IMR-90 (cell line): Measurements from ENCODE around the gene SERPINA12. TPM values are rescaled to one million over a fixed set of nuclear protein-coding genes. Genes with fewer than 3 reads are reported as not detected.

Experiments
- ATAC-seq: fragments of 200-7000 bp; cut with Tn5 transposase; 2 replicates; pipeline ENCODE4 v1.9.1; 2020; ENCODE audit warnings: low read depth, mild to moderate bottlenecking, moderate library complexity
- BruUV-seq: library from RNA; stranded (reverse); fragments of 400-500 nt; replicated peaks from 2 replicates; lab custom pipeline; 2021; lab: Mats Ljungman, UMichigan
- CTCF ChIA-PET: fragments of 300-600 bp; formaldehyde crosslinking; extraction: SDS; loops from one replicate; lab custom pipeline; 2021; ENCODE audit warnings: antibody characterized with exemption; lab: Yijun Ruan, JAX
- POLR2A ChIA-PET: fragments of 300-600 bp; sonication (Branson Sonifier 250); formaldehyde crosslinking; loops from one replicate; lab custom pipeline; 2022; ENCODE audit warnings: antibody characterized with exemption; ENCODE audit not compliant: unreplicated experiment; lab: Charles Lee
- DNase-seq: peaks from one replicate; pipeline ENCODE4 v3.0.0; 2013
- H2AFZ ChIP-seq: replicated peaks from 2 replicates; pipeline ENCODE3; 2013; ENCODE audit warnings: low read length, mild to moderate bottlenecking; ENCODE audit not compliant: poor library complexity
- H2AK5ac ChIP-seq: 2 replicates; pipeline ENCODE4 v1.6.1; 2013; ENCODE audit warnings: low read depth, low read length, inconsistent platforms
- H2AK9ac ChIP-seq: replicated peaks from 2 replicates; pipeline ENCODE3; 2013; ENCODE audit warnings: mild to moderate bottlenecking, low read depth, low read length, moderate library complexity; ENCODE audit not compliant: poor library complexity
- H2BK120ac ChIP-seq: 2 replicates; pipeline ENCODE4 v1.6.1; 2013; ENCODE audit warnings: low read depth, low read length, inconsistent platforms
- H2BK15ac ChIP-seq: 3 replicates; pipeline ENCODE4 v1.6.1; 2013; ENCODE audit warnings: low read depth, low read length, inconsistent platforms
- H2BK20ac ChIP-seq: 2 replicates; pipeline ENCODE4 v1.6.1; 2013; ENCODE audit warnings: low read depth, mild to moderate bottlenecking, inconsistent platforms, low read length, moderate library complexity
- H2BK5ac ChIP-seq: 2 replicates; pipeline ENCODE4 v1.6.1; 2013; ENCODE audit warnings: mild to moderate bottlenecking, low read depth, low read length, inconsistent platforms; ENCODE audit not compliant: poor library complexity, severe bottlenecking
- H3K14ac ChIP-seq: replicated peaks from 2 replicates; pipeline ENCODE4 v1.6.1; 2013; ENCODE audit warnings: low read depth, low read length, inconsistent platforms
- H3K18ac ChIP-seq: 2 replicates; pipeline ENCODE4 v1.6.1; 2013; ENCODE audit warnings: low read depth, low read length, control low read depth
- H3K23ac ChIP-seq: 2 replicates; pipeline ENCODE4 v1.6.1; 2013; ENCODE audit warnings: low read depth, low read length, inconsistent platforms
- H3K27ac ChIP-seq: 2 replicates; pipeline ENCODE4 v1.5.1; 2013; ENCODE audit warnings: mild to moderate bottlenecking, control low read depth, low read length; ENCODE audit not compliant: insufficient read depth
- H3K27me3 ChIP-seq: 2 replicates; pipeline ENCODE4 v1.6.1; 2013; ENCODE audit warnings: low read length; ENCODE audit not compliant: control insufficient read depth, insufficient read depth
- H3K36me3 ChIP-seq: 2 replicates; pipeline ENCODE4 v1.6.1; 2013; ENCODE audit warnings: low read length, mixed read lengths; ENCODE audit not compliant: control insufficient read depth, insufficient read depth
- H3K4ac ChIP-seq: 2 replicates; pipeline ENCODE4 v1.6.1; 2013; ENCODE audit warnings: low read depth, low read length, inconsistent platforms
- H3K4me1 ChIP-seq: 2 replicates; pipeline ENCODE4 v1.6.1; 2013; ENCODE audit warnings: low read length, mixed read lengths; ENCODE audit not compliant: control insufficient read depth, insufficient read depth
- H3K4me2 ChIP-seq: 2 replicates; pipeline ENCODE4 v1.6.1; 2013; ENCODE audit warnings: low read depth, mild to moderate bottlenecking, control low read depth, low read length, moderate library complexity
- H3K4me3 ChIP-seq: 2 replicates; pipeline ENCODE4 v1.5.1; 2013; ENCODE audit warnings: low read depth, mild to moderate bottlenecking, control low read depth, low read length, moderate library complexity; ENCODE audit not compliant: insufficient read depth
- H3K56ac ChIP-seq: 2 replicates; pipeline ENCODE4 v1.6.1; 2013; ENCODE audit warnings: low read length, inconsistent platforms; ENCODE audit not compliant: insufficient read depth; ENCODE audit errors: extremely low read depth
- H3K79me1 ChIP-seq, 2 experiments: 2 replicates each; pipeline ENCODE4 v1.6.1; 2013; ENCODE audit warnings: low read length in 2 of 2, inconsistent platforms in 1 of 2, low read depth in 1 of 2
- H3K9ac ChIP-seq: 2 replicates; pipeline ENCODE4 v1.6.1; 2013; ENCODE audit warnings: low read depth, low read length, control low read depth
- H3K9me1 ChIP-seq: 2 replicates; pipeline ENCODE4 v1.6.1; 2013; ENCODE audit warnings: low read length, inconsistent platforms; ENCODE audit not compliant: insufficient read depth
- H3K9me3 ChIP-seq: 2 replicates; pipeline ENCODE4 v1.6.1; 2013; ENCODE audit warnings: low read length; ENCODE audit not compliant: control insufficient read depth, insufficient read depth
- H4K20me1 ChIP-seq: 2 replicates; pipeline ENCODE4 v1.6.1; 2013; ENCODE audit warnings: low read length, inconsistent platforms; ENCODE audit not compliant: insufficient read depth
- H4K5ac ChIP-seq: 2 replicates; pipeline ENCODE4 v1.6.1; 2013; ENCODE audit warnings: mild to moderate bottlenecking, low read depth, low read length, control low read depth
- H4K8ac ChIP-seq, 2 experiments: 2 replicates each; pipeline ENCODE4 v1.6.1; 2013; ENCODE audit warnings: low read depth in 2 of 2, low read length in 2 of 2, control low read depth in 1 of 2, inconsistent platforms in 1 of 2
- H4K91ac ChIP-seq: 2 replicates; pipeline ENCODE4 v1.6.1; 2013; ENCODE audit warnings: low read depth, low read length, inconsistent platforms; ENCODE audit not compliant: insufficient read depth
- BHLHE40 ChIP-seq: fragments of 150-350 bp; IDR thresholded peaks from 2 replicates; pipeline ENCODE4 v1.6.1; 2016; ENCODE audit warnings: mild to moderate bottlenecking, low read depth, low read length
- CEBPB ChIP-seq: IDR thresholded peaks from 2 replicates; pipeline ENCODE4 v1.6.1; 2012; ENCODE audit warnings: low read depth, low read length, improper control_type of control experiment
- CHD1 ChIP-seq: IDR thresholded peaks from 2 replicates; pipeline ENCODE4 v1.6.1; 2012; ENCODE audit warnings: low read depth, low read length, improper control_type of control experiment
- FOS ChIP-seq: fragments of 150-350 bp; IDR thresholded peaks from 2 replicates; pipeline ENCODE4 v1.6.1; 2016; ENCODE audit warnings: low read depth, low read length
- MAFK ChIP-seq: IDR thresholded peaks from 2 replicates; pipeline ENCODE4 v1.6.1; 2012; ENCODE audit warnings: low read depth, low read length, improper control_type of control experiment
- MAZ ChIP-seq: IDR thresholded peaks from 2 replicates; pipeline ENCODE4 v1.6.1; 2012; ENCODE audit warnings: low read depth, mild to moderate bottlenecking, low read length, improper control_type of control experiment, moderate library complexity, borderline replicate concordance
- MXI1 ChIP-seq: IDR thresholded peaks from 2 replicates; pipeline ENCODE4 v1.6.1; 2012; ENCODE audit warnings: low read depth, mild to moderate bottlenecking, low read length, moderate library complexity, borderline replicate concordance
- NFE2L2 ChIP-seq: fragments of 150-350 bp; IDR thresholded peaks from 2 replicates; pipeline ENCODE4 v1.6.1; 2016; ENCODE audit warnings: low read depth, mild to moderate bottlenecking, low read length
- POLR2A ChIP-seq: IDR thresholded peaks from 2 replicates; pipeline ENCODE4 v1.6.1; 2012; ENCODE audit warnings: mild to moderate bottlenecking, low read depth, low read length
- RAD21 ChIP-seq: IDR thresholded peaks from 2 replicates; pipeline ENCODE4 v1.6.1; 2012; ENCODE audit warnings: low read length, improper control_type of control experiment
- RCOR1 ChIP-seq: IDR thresholded peaks from 2 replicates; pipeline ENCODE4 v1.6.1; 2012; ENCODE audit warnings: mild to moderate bottlenecking, low read length, improper control_type of control experiment; ENCODE audit not compliant: insufficient replicate concordance
- RFX5 ChIP-seq: IDR thresholded peaks from 2 replicates; pipeline ENCODE4 v1.8.0; 2012; ENCODE audit warnings: low read depth, mild to moderate bottlenecking, low read length, moderate library complexity
- SMC3 ChIP-seq: fragments of 150-350 bp; IDR thresholded peaks from 2 replicates; pipeline ENCODE4 v1.6.1; 2016; ENCODE audit warnings: low read depth, mild to moderate bottlenecking, antibody characterized with exemption, low read length, moderate library complexity
- WGBS, 2 experiments: methylation state at CpG; one replicate each; pipeline versions ENCODE4 v1.1.5 to v1.1.7; 2013; ENCODE audit warnings: missing lambda C conversion rate in 2 of 2; ENCODE audit not compliant: insufficient read length in 1 of 2; ENCODE audit errors: extremely low coverage in 2 of 2; 5-methylcytosine and 5-hydroxymethylcytosine counted together
- dilution Hi-C: fragments of 300-500 bp; cut with HindIII; formaldehyde crosslinking; loops from one replicate; pipeline ENCODE4 v1.14.3; 2018; ENCODE audit warnings: low sequenced_read_pairs; ENCODE audit not compliant: unreplicated experiment
- in situ Hi-C: fragments of 300-500 bp; cut with MboI; formaldehyde crosslinking; loops from 3 replicates; pipeline ENCODE4 v1.14.3; 2019; ENCODE audit warnings: low sequenced_read_pairs, inconsistent platforms, mixed read lengths
- intact Hi-C: fragments of 100-400 bp; cut with micrococcal nuclease; formaldehyde crosslinking; loops from 2 replicates; pipeline ENCODE4 v1.10.0; 2022
- polyA plus RNA-seq, 3 experiments: library from polyadenylated mRNA; depleted of rRNA; stranded (reverse); fragments of >200 nt; gene quantifications; 2 replicates each; pipeline ENCODE4 v1.2.3, GENCODE V29; 2012; ENCODE audit warnings: low replicate concordance in 1 of 3
- total RNA-seq: library from RNA; depleted of rRNA; stranded (reverse); fragments of >200 nt; gene quantifications from 2 replicates; pipeline ENCODE4 v1.2.3, GENCODE V29; 2012
- TF ChIP-seq, protein P1 (sequence below): fragments of 150-350 bp; IDR thresholded peaks from 2 replicates; pipeline ENCODE4 v1.6.1; 2016; ENCODE audit warnings: low read depth, mild to moderate bottlenecking, low read length, moderate library complexity, borderline replicate concordance
- TF ChIP-seq, protein P2 (sequence below): fragments of 150-350 bp; IDR thresholded peaks from 2 replicates; pipeline ENCODE4 v1.6.1; 2017; ENCODE audit warnings: mild to moderate bottlenecking, antibody characterized with exemption, low read length, low read depth
- TF ChIP-seq, protein P3 (sequence below): conservative IDR thresholded peaks from 2 replicates; pipeline ENCODE4 v1.5.1; 2012; ENCODE audit warnings: mild to moderate bottlenecking, low read depth, low read length, improper control_type of control experiment

The SERPINA12 gene
- total and polyA plus RNA-seq, 2 of the 4 experiments (the other 2 are of a cell fraction), result not detected

DNA sequence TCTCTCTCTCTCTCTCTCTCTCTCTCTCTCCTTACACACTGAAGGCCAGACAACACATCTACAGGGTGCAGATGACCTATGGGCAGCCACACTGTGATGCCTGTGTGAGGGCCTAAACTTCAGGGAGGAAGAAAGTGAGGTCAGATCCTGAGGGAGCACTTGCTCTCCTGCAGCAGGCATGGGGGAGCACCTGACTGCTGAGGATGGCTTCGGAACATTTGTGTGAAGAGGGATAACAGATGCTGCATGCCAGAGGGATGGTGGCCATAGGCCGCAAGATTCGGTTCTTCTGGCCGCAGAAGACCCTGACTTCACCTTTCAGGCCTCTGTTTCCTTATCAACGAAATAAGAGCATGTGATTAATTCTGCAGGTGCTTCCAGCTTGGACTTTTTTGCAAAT, 45.0 kb downstream of the SERPINA12 start:
- no peak overlapping the region for H2BK5ac ChIP-seq
- no peaks in the 10 kb centered on the region for H3K36me3 ChIP-seq
- intact Hi-C loops, result no loop called here
- no peak overlapping the region for H2BK20ac ChIP-seq
- H3K56ac ChIP-seq, result no peak overlapping the region
- H2BK15ac ChIP-seq, result no peak overlapping the region
- BruUV-seq, result no TSS peak
- no peak overlapping the region for H3K23ac ChIP-seq
- H3K4ac ChIP-seq, result no peak overlapping the region
- no peak overlapping the region for H4K5ac ChIP-seq
- H3K4me1 ChIP-seq, result no peaks in the 10 kb centered on the region
- no peaks in the 10 kb centered on the region for H3K9me1 ChIP-seq
- no peak overlapping the region for H3K27ac ChIP-seq
- no peak overlapping the region for H3K18ac ChIP-seq
- no peak overlapping the region for H2BK120ac ChIP-seq
- no peak for TF ChIP-seq POLR2A
- no peak for TF ChIP-seq RAD21
- no peak for TF ChIP-seq RCOR1
- TF ChIP-seq CHD1, result no peak
- no peak for TF ChIP-seq CEBPB
- TF ChIP-seq BHLHE40, result no peak
- no peak for TF ChIP-seq MAFK
- no peak for TF ChIP-seq RFX5
- no peak for TF ChIP-seq MXI1
- TF ChIP-seq, protein P1, sequence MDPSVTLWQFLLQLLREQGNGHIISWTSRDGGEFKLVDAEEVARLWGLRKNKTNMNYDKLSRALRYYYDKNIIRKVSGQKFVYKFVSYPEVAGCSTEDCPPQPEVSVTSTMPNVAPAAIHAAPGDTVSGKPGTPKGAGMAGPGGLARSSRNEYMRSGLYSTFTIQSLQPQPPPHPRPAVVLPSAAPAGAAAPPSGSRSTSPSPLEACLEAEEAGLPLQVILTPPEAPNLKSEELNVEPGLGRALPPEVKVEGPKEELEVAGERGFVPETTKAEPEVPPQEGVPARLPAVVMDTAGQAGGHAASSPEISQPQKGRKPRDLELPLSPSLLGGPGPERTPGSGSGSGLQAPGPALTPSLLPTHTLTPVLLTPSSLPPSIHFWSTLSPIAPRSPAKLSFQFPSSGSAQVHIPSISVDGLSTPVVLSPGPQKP, result no peak
- TF ChIP-seq, protein P2, sequence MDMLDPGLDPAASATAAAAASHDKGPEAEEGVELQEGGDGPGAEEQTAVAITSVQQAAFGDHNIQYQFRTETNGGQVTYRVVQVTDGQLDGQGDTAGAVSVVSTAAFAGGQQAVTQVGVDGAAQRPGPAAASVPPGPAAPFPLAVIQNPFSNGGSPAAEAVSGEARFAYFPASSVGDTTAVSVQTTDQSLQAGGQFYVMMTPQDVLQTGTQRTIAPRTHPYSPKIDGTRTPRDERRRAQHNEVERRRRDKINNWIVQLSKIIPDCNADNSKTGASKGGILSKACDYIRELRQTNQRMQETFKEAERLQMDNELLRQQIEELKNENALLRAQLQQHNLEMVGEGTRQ, result no peak
- TF ChIP-seq FOS, result no peak
- TF ChIP-seq, protein P3, sequence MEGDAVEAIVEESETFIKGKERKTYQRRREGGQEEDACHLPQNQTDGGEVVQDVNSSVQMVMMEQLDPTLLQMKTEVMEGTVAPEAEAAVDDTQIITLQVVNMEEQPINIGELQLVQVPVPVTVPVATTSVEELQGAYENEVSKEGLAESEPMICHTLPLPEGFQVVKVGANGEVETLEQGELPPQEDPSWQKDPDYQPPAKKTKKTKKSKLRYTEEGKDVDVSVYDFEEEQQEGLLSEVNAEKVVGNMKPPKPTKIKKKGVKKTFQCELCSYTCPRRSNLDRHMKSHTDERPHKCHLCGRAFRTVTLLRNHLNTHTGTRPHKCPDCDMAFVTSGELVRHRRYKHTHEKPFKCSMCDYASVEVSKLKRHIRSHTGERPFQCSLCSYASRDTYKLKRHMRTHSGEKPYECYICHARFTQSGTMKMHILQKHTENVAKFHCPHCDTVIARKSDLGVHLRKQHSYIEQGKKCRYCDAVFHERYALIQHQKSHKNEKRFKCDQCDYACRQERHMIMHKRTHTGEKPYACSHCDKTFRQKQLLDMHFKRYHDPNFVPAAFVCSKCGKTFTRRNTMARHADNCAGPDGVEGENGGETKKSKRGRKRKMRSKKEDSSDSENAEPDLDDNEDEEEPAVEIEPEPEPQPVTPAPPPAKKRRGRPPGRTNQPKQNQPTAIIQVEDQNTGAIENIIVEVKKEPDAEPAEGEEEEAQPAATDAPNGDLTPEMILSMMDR, result no peak
- TF ChIP-seq NFE2L2, result no peak
- TF ChIP-seq SMC3, result no peak
- TF ChIP-seq MAZ, result no peak
- H3K79me1 ChIP-seq, result no peaks in the 10 kb centered on the region
- H3K27me3 ChIP-seq, result no peaks in the 10 kb centered on the region
- no peak overlapping the region for H3K9ac ChIP-seq
- POLR2A ChIA-PET, result no interaction called here
- no peak for ATAC-seq
- H3K4me3 ChIP-seq, result no peak overlapping the region
- H3K14ac ChIP-seq, result no peak overlapping the region
- H2AK5ac ChIP-seq, result no peak overlapping the region
- WGBS, 2 experiments, result 40% methylated on average over 1 of the region's 5 CpGs; no CpG with 5 or more reads in 1 of the 2 experiments
- no peaks in the 10 kb centered on the region for H3K9me3 ChIP-seq
- H2AFZ ChIP-seq, result no peak overlapping the region
- H4K91ac ChIP-seq, result no peak overlapping the region
- DNase-seq, result no peak
- H4K8ac ChIP-seq, result no peak overlapping the region
- dilution Hi-C loops, result no loop called here
- in situ Hi-C loops, result no loop called here
- no peaks in the 10 kb centered on the region for H4K20me1 ChIP-seq
- no peak overlapping the region for H2AK9ac ChIP-seq
- H3K4me2 ChIP-seq, result no peak overlapping the region
- CTCF ChIA-PET, result no interaction called here
